ENCODE measurements around the gene ATP1A1.

GRCh38 chr1:116351914-116352313, 21.1 kb upstream of the ATP1A1 start:
- TF ChIP-seq CTCF (IDR thresholded peaks at IDR 0.05) (no peak), POLR2A (IDR thresholded peaks at IDR 0.05) (no peak)

Measured in suprapubic skin (tissue), 3 donors.